ENCODE results near the gene PLAC8.

GRCh38 chr4:83150653-83151330 is 36.3 kb upstream of the PLAC8 start:
- no peak for TF ChIP-seq CTCF (IDR thresholded peaks at IDR 0.05)
- no peak for TF ChIP-seq POLR2A (IDR thresholded peaks at IDR 0.05)

Measured in esophagus squamous epithelium (tissue), 4 donors.